DMS 273 (cell line): ENCODE data around the gene FAM171A2.
"Not testable (repeated sequence)": the region's sequence is repeated elsewhere in the genome, so short reads cannot be mapped to it uniquely, and the experiment has no call there.

Experiments used
- DNase-seq: peaks from one replicate; lab custom pipeline; 2025; ENCODE audit not compliant: unreplicated experiment; lab: John Stamatoyannopoulos, UW

Gene FAM171A2

DNA sequence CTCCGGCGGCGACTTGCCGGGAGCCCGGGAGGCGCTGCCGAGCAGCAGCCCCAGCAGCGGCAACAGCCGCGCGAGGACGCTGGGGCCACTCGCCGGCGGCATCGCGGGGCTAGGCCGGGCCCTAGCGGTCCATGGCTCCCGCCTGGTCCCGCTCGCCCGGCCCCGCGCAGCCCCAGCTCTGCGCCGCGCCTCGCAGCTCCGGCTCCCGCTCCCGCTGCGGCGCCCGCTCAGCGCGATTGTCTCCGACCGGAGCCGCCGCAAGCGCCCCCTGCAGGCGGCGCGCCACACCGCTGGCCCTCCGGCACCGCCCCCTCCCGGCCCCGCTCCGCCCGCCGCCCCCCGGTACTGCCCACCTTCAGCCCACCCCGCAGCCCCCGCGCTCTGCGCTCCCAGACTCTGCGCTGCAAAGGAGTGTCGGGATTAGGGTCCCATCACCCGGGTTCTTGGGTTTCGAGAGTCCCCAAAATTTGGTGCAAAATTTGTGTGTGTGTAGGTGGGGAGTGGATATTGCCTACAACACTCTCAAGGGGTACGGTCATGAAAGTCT lies at the start of gene FAM171A2:
TSS of gene FAM171A2 (minus strand) at position 241 of the 547 bp plus-strand sequence. CDS start at position 102, 139 bp downstream.
- DNase-seq: peak; percentile 90

DNA sequence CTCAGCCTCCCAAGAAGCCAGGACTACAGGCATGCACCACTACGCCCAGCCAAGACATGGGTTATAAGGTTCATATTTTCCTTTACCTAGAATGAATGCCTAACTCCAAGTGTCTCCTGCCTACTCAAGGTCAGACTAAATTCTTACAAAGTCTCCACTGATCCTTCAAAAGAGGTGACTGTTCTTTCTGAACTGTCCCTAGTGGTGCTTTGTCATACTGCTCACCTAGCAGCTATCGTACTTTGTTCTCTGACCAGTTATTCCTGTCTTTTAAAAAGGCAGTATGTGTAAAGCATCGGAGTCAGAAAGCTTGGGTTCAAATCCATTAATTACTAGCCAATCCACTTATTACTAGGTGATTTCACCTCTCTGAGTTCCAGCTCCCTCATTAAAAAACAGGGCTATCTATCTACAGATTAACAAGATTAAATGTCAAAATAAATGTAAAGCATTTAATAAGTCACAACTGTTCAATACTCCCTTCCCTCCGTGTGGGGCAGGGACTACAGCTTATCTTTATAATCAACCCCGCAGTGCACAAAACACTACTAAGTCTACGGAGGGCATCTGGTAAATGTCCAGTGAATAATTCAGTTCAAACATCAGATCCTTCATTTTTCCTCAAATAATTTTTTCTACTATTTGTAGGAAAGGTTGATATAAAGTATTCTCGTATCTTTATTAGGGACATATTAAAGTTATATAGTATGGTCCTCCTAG lies 45.8 kb upstream of the FAM171A2 start:
- no peak for DNase-seq

DNA sequence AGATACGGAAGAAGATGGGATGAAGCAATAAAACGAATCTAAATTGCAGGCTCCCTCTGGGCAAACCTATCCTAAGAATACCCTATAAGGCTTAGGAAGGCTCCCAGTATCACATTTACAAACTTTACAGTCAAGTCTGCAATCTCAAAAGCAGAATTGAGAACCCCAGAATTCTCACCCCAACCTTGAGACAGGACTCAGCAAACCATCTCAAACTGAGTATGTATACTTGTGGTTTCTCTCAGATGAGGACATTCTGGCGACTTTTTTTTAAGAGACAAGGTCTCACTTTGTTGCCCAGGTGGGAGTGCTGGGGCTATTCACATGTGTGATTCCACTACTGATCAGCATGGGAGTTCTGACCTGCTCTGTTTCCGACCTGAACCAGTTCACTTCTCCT lies 45.1 kb upstream of the FAM171A2 start:
- DNase-seq: no peak

DNA sequence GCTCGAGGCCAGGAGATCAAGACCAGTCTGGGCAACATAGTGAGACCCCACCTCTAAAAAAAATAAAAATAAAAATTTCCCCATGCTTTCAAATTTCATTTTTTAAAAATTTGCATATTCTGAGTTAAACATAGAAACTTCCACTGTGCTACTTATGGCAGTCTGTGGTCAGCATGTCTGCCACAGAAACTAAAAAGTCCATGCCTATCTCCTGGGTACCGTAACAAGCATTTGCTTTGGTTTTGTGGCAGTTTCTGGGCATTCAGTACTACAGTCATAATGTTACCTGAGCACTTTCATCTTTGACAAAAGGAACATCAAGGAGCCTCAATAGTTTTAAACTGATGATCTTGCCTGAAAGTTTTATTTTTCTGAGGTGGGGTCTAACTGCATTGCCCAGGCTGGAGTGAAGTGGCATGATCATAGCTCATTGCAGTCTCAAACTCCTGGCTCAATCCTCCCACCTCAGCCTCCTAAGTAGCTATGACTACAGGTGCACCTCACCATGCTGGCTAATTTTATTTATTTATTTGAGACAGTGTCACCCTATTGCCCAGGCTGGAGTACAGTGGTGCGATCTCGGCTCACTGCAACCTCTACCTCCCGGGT lies 39.0 kb upstream of the FAM171A2 start:
- no peak for DNase-seq

DNA sequence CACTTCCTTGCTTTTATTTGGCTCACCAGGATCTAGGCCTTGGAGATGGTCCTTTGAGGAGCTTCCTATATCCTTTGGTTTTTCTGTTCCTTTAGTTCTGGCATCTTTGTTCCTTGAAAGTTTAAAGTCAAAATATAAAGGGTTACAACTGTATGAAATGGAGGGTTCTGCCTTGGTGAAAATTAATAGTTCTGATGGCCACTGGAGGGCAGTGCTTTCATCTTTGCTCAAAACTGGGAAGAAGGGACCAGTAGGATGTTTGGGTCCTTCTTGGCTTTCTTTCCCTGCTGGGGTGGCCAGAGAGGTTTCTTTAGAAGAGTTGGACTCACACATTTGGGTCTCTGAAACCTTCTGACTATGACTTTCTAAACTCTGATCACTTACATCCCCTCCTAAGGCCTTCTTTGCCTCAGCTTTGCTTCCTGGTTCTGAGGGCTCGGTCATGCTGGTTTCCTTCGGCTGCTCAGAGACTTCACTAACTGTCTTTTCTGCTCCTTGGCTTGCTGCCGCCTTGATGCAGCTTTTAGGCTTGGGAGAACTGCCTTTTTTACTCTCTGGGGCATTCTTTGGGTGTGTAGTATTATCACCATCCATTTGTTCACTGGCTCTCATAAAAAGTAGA lies 36.7 kb upstream of the FAM171A2 start:
- DNase-seq: peak; percentile 31

DNA sequence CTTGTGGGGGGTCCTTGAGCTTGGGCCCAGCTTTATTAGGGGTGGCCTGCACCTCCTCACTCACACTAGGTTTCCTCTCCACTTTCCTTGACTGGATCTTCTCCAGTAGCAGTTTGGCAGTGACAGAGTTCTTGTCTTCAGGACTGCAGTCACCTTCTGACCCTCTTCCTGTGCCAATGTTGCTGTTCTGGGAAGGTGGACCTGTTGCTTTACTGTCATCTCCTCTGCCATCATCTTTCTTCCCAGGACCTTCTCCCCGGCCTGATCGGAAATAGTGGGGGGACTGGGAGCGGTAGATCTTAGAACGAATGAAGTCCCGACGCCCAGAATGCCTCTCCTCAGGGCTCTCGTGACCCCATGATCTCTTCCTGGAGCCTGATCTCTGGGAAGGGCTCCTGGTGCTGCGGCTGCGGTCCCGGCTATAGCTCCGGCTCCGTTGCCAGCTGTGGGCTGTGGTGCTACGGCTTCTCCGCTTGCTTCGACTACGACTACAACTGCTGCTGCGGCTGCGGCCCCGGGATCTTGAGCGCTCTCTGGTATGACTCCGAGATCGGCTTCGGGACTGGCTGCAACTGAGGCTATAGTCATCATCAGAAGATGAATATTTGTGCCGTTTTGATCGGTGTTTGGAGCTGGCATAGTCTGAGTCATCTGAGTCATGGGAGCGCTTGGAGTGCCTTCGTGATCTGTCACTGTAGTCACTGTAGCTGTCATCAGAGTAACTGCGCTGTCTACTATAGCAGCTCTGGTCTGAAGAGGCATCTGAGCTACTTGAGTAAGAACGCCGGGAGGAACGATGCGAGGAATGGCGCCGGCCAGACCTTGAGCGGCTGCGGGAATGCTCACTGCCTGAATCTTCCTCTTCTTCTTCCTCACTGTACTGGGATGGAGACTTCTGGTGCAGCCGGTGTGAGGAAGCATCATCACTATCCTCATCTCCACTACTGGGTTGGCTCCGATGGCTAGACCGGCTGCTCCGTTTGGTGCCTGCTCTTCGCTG lies 35.3 kb upstream of the FAM171A2 start:
- no peak for DNase-seq

DNA sequence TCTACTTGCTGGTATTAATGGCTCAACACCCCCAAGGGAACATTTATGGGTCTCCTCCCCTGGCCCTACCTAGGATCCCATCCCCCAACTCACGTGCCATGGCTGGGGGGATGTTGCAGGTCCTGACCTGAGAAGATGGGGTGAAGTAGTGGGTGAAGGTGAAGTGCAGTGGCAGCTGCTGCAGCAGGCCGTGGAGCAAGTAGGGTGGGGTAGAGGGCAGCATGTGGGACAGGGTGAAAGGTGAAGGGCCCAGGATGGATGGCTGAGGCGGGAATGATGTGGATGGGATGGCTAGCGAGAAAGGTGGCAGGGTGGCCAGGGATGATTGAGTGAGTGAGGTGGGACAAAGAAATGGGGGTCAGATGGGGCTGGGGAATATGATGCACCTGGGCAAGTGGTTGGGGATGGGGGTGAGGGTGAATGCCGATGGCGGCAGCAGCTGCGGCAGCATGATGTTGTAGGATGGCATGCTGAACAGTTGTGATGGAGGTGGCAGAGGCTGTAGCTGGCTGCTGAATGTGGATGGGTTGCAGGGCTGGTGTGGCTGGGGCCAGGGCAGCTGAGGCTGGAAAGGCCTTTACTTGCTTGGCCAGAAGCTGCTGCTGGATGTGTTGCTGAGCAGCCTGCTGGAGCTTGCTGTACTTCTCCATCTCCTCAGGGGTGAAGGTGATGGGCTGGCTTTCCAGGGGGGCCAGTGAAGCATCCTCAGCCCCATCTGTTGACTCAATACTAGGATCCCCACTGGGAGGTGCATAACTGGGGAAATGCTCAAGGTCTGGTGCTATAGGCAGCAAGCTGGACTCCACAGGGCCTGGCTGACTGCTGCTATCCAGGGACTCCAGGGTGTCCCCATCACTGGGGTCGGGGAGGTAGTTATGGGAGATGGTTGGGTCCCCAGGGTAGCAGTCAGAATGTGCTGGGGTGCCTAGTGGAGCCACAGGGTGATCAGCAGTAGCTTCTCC lies 34.1 kb upstream of the FAM171A2 start:
- DNase-seq: no peak

DNA sequence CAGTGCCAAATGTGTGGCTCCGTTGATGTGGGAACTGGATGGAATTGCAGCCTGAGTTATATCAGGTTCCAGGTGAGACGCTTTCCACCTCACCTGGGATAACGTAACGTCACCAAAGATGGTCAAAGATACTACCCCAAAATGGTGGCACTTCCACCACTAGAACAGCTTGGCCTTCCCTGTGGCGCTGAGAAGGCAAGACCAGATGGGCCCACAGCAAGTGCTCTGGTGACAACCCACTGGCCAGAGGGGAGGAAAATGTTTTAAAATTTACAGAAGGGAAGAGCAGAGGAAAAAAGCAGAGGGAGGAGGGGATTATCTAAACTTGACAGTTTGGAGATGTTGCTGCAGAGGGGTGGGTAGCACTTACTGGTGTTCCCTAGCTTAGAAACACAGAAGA lies 33.3 kb upstream of the FAM171A2 start:
- no peak for DNase-seq

DNA sequence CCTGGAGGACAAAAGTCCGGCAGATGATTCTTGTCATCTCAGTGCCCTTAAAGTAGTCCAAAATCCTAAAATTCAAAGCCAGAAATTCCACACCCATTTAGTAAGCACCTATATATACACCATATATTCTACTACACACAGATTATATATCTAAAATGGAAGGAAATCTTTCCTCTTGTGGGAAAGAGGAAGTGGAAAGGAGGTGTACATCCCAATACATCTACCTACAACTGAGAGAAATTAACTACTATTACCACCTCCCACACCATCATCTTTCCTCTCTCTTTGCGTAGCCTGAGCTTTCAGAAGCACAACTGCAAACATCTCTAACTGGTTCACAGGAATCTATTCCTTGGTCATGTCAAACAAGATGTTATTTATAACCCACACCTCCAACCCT lies 31.2 kb upstream of the FAM171A2 start:
- no peak for DNase-seq

DNA sequence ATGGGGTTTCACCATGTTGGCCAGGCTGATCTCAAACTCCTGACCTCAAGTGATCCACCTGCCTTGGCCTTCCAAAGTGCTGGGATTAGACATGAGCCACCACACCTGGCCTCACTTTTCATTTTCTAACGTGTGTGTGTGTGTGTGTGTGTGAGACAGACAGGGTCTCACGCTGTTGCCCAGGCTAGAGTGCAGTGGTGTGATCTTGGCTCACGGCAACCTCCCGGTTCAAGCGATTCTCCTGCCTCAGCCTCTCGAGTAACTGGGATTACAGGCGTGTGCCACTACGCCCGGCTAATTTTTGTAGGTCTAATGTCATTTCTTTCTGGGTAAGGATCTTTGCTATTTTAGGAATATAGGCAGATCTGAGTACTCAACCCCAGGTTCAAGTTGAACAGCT lies 30.5 kb upstream of the FAM171A2 start:
- DNase-seq: not testable (repeated sequence)

DNA sequence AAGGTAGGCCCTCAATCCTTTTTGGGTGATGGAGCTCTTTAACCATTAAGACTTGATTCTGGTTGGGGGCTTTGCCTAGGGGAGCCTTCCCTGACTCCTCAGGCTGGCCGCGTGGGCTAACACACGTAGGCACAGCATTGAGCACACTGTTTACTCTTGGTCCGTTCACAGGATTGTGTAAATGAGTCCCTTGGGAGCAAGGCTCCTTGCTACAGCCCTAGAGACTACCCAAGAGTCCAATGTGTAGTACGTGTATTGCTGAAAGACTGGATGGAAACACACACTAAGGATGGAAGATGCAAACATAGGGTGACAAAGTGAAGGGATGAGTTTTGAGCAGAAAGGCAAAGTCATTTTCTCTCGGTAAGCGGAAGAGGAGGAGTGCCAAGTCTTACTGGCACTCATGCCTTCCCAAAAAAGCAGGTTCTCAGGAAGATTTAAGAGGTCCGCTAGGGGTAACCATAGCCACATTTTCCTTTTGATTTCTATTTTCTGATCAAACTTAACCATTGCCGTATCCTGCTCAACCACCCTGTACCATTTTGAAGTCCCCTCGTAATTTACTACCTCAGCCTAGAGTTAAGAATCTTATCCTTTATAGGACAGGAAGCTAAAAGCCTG lies 26.7 kb upstream of the FAM171A2 start:
- no peak for DNase-seq

DNA sequence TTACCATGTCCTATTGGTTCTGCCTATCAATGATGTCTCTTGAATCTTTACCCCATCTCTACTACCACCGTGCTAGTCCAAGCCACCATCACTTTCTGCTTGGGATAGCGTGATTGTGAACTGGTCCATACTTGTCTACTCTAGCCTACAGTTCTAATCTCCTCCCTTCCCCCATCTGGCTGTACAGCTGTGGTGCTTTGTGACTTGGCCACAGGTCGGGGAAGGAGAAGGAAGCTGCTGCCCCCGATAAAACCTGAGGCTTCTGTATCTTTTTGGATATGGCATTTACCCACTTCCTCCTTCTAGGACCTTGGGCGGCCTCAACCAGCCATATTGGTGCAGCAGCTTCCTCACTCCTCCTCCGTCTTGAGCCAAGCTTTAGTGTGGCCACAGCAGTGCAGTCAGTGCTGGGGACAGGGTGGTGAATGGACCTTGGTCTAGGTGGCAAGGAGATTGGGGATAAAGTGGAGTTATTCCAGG lies 26.1 kb upstream of the FAM171A2 start:
- no peak for DNase-seq

DNA sequence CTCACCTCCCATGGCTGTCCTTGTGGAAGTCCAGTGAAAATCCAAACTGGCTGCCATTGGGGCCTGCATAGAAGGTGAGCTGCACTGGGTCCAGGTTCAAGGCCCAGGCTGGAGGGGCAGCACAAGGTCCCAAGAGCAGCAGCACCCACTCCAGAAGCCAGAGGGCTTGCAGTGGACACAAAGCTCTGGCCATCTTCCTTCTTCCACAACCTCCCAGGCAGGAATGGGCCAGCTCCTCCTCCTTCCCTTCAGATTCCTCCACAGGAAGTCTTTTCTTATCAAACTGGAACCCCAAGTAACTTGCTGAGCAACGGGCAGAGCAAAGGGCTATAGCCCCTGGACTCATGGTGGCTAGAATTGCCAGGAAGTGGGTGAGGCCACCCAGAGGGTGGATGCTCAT lies 25.6 kb upstream of the FAM171A2 start, which contains the start of gene ITGA2B:
TSS of gene ITGA2B (minus strand) at position 369 of the 400 bp plus-strand sequence. CDS start at position 193, 176 bp downstream.
- DNase-seq: no peak

DNA sequence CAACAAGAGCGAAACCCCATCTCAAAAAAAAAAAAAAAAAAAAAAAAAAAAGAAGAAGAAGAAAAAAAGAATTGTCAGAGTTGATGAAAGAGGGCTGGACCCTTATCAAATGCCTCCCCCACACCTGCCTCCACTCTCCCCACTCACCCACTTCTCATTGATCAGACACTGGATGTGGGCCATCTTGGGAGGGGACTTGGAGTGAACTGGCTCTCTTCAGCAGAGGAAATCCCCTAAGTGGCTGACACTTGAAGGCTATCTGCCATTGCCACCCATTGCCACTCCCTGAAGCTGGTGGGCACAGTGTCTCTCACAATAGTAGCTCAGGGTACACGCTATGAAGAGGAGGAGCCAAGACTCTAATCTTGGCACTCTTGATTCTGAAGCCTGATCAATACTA lies 24.2 kb upstream of the FAM171A2 start:
- no peak for DNase-seq

DNA sequence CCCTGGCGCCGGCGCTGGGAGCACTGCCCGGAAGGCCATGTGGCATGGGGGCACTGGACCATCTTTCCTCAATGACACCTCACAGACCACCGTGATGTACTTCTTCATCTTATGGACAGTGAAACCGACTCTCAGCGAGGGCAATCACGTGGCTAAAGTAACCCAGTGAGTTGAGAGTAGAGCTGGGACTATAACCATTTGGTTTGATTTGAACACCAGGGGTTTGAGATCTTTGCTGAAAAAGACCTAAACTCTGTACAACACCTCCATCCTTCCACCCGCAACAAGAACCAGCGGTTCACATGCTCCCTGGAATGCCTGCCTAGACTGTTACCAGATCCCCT lies 22.5 kb upstream of the FAM171A2 start:
- DNase-seq: no peak

DNA sequence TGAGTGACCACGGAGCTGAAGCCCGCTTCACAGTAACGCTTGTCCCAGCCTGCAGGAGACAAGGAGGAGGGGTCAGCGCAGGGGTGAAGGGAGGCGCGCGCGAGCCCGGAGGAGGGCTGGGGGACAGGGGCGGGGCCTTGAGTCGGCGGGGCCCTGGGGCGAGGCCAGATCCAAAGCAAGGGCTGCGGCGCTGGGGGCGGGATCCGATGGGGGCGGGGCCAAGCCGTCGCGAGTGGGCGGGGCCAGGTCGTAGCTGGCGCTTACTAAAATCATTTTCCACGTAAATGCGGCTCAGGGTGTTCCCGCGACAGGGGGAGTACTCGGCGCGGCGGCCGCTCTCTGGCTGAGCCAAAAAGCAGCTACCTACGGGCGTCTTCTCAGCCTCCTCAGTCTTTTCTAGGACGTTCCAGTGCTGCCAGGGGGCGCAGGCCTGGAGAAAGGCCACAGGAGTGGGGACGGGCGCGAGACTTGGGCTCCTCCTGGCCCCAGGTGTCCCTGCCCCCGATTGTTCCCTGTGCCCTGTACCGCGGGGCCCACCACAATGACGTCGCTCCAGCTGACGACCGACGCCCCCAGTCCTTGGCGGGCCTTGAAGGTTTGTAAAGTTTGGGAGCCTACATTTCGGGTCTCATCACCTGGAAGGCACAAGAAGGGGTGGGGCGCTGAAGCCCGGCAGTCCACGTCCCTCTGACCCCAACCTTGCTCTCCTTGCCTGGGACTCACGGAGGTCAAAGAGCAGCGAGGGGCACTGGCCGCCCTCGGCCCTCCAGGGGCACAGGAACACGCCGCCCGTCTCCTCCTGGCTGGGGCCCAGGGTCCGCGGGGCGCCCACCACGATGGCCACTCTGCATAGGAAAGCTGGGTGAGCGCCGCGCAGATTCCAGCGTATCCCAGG lies 21.9 kb upstream of the FAM171A2 start:
- DNase-seq: peak; percentile 89

DNA sequence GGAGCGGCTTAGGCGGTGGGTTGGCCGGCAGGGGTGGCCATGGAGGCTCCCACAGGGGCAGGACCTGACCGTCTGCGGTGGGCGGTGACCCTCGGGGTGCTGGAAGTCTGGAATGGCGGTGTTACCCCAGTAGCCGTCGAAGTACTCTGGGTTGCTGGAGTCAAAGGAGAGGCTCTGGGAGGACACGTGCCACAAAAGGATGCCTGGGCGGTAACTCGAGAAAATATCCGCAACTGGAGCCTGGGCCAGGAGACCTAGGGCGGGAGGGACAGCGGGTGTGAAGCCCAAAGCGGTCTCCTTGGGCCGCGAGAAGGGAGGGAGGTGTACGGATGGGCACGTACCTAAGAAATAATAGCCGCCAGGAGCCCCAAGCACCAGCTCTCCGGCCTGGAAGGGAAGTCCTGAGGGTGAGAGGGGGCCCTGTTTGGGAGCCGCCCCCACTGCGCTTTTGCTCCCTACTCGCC lies 21.2 kb upstream of the FAM171A2 start:
- DNase-seq: no peak

DNA sequence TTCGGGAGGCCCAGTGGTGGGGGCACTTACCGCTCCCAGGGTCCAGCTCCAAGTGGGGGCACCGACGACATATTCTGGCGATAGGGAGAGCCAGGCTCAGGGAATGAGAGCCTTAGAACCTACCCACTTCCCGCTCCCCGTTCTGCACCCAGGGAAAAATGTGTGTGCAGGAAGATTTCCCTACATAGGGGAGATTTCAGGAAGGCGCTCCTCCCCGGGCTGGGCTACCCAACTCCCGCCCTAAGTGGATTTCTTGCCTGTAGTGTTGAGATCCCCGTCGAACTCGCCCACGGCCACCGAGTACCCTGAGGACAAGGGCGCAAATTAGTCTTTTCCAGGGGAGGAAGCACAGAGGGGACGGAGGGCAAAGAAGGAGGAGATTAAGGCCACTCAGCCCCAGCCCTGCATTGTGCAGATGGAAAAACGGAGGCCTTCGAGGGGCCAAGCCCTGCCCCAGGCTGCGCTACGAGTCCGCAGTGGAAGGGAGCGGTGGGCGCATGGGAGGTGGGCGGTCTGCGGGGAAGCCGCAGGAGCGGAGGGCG lies 20.7 kb upstream of the FAM171A2 start:
- no peak for DNase-seq
